Hepatic stellate cell (primary cell): Measurements from ENCODE around the gene PPM1L.

Experiments
- DNase-seq: peaks from one replicate; pipeline ENCODE4 v3.0.0; 2011; ENCODE audit warnings: low spot score

The PPM1L gene

GRCh38 chr3:160808838-160809237 lies 52.8 kb downstream of the PPM1L start:
- DNase-seq: no peak

DNA sequence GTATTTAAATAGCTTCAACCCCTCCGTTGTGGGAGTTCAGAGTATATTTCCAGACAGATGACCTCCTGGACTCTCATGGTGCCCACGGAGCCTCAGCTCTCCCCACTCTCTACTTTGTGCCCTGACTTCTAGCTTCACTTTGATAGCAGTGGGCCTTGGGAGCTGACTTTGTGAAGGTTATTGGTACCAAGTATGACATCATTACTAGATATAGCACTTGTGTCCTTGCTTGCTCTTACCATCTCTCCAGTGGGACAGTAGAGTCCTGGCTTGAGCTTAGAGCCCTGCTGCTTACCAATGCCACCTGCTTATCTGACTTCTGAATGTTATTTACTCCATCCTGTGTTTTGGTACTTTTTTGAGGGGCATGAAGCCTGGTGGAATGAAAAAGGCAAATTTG lies 53.4 kb downstream of the PPM1L start:
- no peak for DNase-seq

GRCh38 chr3:160810362-160811236 lies 54.6 kb downstream of the PPM1L start:
- no peak for DNase-seq

DNA sequence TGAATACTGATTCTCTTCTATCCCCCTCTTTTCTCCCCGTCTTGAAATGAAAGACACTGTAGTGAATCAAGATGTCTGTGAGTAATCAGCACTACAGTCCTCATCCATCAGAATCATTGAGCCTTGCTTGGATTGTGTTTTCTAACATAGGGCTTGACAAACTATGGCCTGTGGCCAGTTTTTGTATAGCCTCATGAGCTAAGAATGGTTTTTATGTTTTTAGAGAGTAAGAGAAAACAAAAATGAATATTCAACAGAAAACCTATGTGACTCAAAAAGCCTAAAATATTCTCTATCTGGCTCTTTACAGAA lies 55.2 kb downstream of the PPM1L start:
- DNase-seq: no peak

DNA sequence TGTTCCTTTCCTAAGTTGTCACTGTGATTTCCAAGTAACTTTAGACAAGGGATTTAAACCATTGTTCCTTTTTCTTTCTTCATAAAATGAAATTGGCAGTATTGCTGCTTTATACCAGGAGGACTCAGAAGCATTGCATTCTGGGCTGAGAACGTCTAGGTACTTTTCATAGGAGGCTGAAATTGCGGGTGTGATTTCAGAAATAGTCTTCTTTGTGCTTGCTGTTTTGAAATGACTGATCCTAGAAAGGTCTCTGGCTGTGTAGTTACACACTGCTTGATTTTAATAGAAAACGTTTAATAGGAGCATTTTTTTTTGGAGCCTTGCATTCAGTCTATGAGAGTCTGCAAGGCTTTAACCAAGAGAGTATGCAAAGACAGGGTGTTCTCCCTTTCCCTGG lies 56.3 kb downstream of the PPM1L start:
- DNase-seq: no peak

- no peak for DNase-seq
Observed at GRCh38 chr3:160815280-160815679, 59.2 kb downstream of the PPM1L start.

DNA sequence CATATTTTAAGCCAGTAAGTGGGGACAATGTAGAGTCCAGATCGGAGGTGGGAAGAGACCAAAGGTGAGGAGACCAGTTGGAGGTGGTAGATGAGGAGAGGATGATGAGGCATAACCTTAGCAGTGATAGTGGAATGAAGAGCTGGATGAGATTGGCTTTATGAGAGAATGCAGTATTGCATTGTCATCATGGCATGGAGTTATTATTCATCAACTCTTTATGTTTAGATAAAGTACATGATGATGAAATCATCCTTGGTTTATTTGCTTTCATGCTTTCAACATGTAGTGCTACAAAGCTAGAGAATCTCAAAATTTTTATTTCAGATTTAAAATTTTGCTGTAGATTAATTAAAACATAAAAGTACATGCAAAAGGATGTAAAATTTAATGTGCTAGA lies 64.0 kb downstream of the PPM1L start:
- DNase-seq: no peak

GRCh38 chr3:160820430-160820829 lies 64.4 kb downstream of the PPM1L start:
- DNase-seq: no peak

GRCh38 chr3:160822936-160823335 lies 66.9 kb downstream of the PPM1L start:
- DNase-seq: no peak

GRCh38 chr3:160825311-160825800 lies 69.3 kb downstream of the PPM1L start:
- DNase-seq: no peak

- DNase-seq: no peak
Observed at GRCh38 chr3:160826408-160826807, 70.4 kb downstream of the PPM1L start.

DNA sequence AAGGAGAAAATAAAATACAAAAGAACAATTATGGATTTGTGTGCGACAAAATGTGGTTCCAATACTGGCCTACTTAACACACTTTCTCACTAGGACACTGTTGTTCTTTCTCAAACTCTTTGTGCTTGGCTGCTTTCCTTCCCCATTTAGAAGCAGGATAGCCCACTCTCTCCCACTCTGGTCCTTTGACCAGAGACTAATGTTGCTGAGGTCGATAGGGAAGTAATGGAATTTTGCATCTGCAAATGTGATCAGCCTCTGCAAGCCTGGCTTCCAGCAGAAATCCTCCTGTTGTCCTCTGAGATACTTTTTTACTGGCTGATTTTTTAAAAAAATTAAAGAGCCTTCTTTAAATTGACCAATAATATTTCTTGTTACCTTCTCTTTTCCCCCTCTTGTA lies 71.0 kb downstream of the PPM1L start:
- DNase-seq: no peak

- no peak for DNase-seq
Observed at GRCh38 chr3:160827516-160827915, 71.5 kb downstream of the PPM1L start.

- no peak for DNase-seq
Observed at GRCh38 chr3:160828880-160829279, 72.8 kb downstream of the PPM1L start.

DNA sequence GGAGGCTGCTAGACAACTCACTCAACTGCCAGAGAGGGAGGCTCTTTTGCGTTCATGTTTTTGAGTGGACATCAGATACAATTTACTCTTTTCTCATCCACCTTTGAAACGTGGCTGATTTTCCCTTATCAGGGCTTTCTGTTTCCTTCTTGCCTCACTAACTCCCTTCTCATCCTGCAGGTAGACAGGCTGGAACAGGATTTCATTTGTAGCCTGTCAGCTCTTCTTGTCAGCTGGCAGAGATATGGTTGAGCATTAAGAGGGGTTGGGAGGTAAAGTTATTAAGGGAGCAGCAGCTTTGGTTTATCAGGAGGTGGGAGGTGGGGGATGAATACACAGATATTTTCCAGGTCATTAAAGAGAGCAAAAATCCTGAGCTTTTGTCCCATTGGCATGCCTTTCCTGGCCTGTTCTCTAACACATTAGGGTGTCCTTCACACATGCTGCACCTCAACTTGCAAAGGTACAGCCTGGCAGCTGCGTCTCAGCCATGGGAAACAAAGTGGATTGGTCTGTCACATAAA lies 73.5 kb downstream of the PPM1L start:
- DNase-seq: no peak

DNA sequence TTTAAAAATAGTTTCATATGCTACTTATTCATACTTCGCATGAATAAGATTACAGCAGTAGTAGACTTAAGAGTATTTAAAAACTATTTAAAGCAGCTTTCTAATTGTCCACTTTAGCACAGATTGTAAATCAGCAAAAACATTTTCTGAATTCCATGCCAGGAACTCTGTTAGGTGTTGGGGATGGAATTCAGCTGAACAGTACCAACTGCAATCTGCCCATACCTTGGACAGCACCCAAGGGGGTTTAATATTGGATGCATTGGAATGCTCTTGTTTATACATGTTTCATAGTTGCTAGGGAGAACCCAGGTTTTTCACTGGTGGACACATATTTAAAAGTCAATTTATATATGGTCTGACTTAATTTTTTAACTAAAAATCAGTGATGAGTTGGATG lies 74.8 kb downstream of the PPM1L start:
- no peak for DNase-seq

DNA sequence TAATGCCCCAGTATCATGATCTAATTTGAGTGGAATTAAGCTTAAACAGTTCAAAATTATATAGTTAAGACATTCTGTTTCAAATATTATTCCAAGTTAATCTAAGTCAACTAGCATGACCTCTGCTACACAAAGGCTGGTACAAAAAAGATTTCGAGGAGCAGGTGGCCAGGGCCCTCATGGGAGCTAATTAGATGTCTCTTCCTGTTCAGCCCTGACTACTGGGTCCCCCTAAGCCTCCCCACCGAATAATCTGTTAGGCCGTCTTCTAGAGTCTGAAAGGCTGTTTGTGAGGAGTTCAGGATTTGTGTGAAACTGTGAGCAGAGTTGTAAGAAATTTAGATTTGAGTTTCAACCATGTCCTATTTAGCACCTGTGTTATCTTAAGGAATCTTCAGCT lies 75.4 kb downstream of the PPM1L start:
- no peak for DNase-seq

GRCh38 chr3:160837394-160837980 lies 81.5 kb downstream of the PPM1L start:
- DNase-seq: no peak

DNA sequence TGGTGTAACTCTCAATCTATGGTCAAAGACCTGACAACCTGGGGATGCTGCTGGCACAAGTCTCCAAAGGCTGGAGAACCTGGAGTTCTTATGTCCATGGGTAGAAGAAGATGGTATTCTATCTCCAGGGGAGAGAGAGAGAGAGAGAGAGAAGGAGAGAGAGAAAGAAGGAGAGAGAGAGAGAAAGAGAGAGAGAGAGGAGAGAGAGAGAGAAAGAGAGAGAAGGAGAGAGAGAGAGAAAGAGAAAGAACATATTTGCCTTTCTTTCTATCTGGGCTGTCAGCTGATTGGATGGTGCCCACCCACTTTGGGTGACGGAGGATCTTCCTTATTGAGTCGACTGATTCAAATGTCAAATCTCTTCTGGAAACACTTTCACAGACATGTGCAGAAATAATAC lies 84.6 kb downstream of the PPM1L start:
- DNase-seq: no peak

DNA sequence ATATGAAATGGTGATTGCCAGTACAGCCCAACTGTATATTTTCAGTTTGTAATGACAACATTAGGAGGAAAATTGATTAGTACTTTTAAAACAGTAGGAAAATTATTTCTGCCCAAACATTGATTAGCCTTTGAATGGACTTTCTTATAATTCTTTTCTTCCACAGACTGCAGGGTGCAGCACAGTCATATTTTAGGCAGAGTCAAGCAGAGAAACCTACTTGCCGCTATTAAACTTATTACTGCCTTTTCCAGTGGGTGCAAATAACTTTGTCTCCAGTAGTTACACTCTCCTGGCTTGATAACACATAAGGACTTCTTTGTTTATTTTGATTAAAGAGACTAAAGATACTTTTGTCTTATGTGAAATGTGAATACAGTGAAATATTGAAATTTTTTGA lies 85.4 kb downstream of the PPM1L start:
- no peak for DNase-seq

DNA sequence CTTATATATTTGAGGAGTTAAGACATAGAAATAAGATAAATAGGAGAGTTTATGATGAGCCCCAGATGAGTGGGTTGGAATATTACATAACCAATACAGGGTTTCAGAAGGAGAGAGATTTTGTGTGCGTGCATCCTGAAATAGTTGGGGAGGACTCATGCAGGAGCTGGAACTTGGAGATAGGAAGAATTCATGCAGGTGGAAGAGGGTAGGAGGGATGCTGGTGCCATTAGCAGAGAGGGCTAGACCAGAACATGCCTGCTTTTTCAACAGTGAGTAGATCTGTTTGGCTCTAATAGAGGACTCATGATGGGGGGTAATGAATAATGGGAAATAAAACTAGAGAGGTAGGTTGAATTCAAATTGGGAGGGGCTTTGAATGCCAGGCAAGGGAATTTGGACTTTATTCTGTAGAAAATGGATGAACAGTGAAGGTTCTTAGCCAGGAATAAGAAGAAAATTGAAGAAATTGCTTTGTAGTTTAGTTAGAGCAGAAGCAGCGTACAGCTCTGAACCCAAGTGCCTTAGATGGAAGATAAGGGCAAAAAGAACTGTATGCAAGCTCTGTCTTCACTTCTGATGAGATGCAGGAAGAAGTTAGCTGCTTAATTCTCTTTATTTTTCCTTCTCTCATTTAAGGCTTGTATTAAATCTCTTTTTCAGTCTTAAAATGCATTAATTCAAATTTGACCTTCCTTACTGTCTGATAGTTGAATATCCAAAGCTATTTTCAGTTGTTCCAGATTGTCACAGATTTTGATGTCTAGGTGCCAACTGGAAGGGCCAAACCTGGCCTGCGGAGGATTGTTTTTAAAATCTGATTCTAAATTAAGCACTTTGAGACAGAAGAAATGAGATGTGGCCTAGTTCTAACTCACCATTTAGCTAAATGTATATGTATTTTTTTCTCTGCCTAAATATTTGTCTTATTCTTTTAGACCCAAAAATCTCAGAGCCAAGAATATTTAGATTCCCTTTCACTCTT lies 86.3 kb downstream of the PPM1L start:
- no peak for DNase-seq

- DNase-seq: no peak
Observed at GRCh38 chr3:160851629-160852210, 95.7 kb downstream of the PPM1L start.
